Fibroblast of lung (primary cell): Measurements from ENCODE around the gene PCID2. TPM values are rescaled to one million over a fixed set of nuclear protein-coding genes. Genes with fewer than 3 reads are reported as not detected.
A peak's percentile ranks its signal among the peaks of the same experiment; 100 is the strongest.

Source experiments
- DNase-seq, 2 donors: peaks; one replicate each; pipeline versions ENCODE4 v3.0.0 to v3.0.0-alpha.2; 2010; ENCODE audit warnings: low read depth in 2 of 2
- H2AFZ ChIP-seq: 2 replicates; pipeline ENCODE4 v1.5.1; 2012; ENCODE audit warnings: low read length, control low read depth, inconsistent platforms
- H3K27ac ChIP-seq: 2 replicates; pipeline ENCODE4 v1.5.1; 2011; ENCODE audit warnings: low read length, control low read depth; ENCODE audit not compliant: insufficient read depth
- H3K27me3 ChIP-seq: 2 replicates; pipeline ENCODE4 v1.5.1; 2011; ENCODE audit warnings: mild to moderate bottlenecking, low read length; ENCODE audit not compliant: control insufficient read depth, insufficient read depth
- H3K36me3 ChIP-seq: 2 replicates; pipeline ENCODE4 v1.5.1; 2011; ENCODE audit warnings: low read length; ENCODE audit not compliant: control insufficient read depth, insufficient read depth
- H3K4me1 ChIP-seq: 2 replicates; pipeline ENCODE4 v1.5.1; 2011; ENCODE audit warnings: low read length; ENCODE audit not compliant: control insufficient read depth, insufficient read depth; ENCODE audit errors: extremely low read depth
- H3K4me2 ChIP-seq: 2 replicates; pipeline ENCODE4 v1.5.1; 2011; ENCODE audit warnings: low read length, control low read depth; ENCODE audit not compliant: insufficient read depth; ENCODE audit errors: extremely low read depth
- H3K4me3 ChIP-seq, 4 experiments: fragments of 200-600 bp in 1 of 4; sonication (generic) in 1 of 4; replicated peaks in 1 of 4; 2 replicates each; pipeline ENCODE4 v1.5.1; 2011 to 2016; ENCODE audit warnings: low read length in 4 of 4, low read depth in 3 of 4, mild to moderate bottlenecking in 3 of 4, control low read depth in 2 of 4, inconsistent platforms in 1 of 4, mixed read lengths in 1 of 4; ENCODE audit not compliant: insufficient read depth in 1 of 4; ENCODE audit errors: control extremely low read depth in 1 of 4
- H3K79me2 ChIP-seq: 2 replicates; pipeline ENCODE4 v1.5.1; 2012; ENCODE audit warnings: mild to moderate bottlenecking, low read length, inconsistent platforms; ENCODE audit not compliant: control insufficient read depth, insufficient read depth
- H3K9ac ChIP-seq: 2 replicates; pipeline ENCODE4 v1.5.1; 2011; ENCODE audit warnings: mild to moderate bottlenecking, low read length, control low read depth; ENCODE audit not compliant: insufficient read depth
- H3K9me3 ChIP-seq: 2 replicates; pipeline ENCODE4 v1.5.1; 2012; ENCODE audit warnings: low read depth, low read length; ENCODE audit not compliant: control insufficient read depth, insufficient read depth
- H4K20me1 ChIP-seq: 2 replicates; pipeline ENCODE4 v1.5.1; 2011; ENCODE audit warnings: low read length; ENCODE audit not compliant: control insufficient read depth, insufficient read depth; ENCODE audit errors: extremely low read depth
- EZH2 ChIP-seq: IDR thresholded peaks from 2 replicates; pipeline ENCODE4 v1.5.1; 2012; ENCODE audit warnings: low read length, control low read depth, mild to moderate bottlenecking; ENCODE audit errors: missing control alignments
- polyA plus RNA-seq, 2 donors: library from polyadenylated mRNA; depleted of rRNA in 1 of 2; stranded (reverse) in 1 of 2; unstranded in 1 of 2; fragments of >200 nt; gene quantifications; 2 replicates each; pipeline ENCODE4 v1.2.1, GENCODE V29; 2011 to 2012; ENCODE audit warnings: missing spikeins in 1 of 2
- total RNA-seq: library from RNA; depleted of rRNA; stranded (reverse); fragments of >200 nt; gene quantifications from 2 replicates; pipeline ENCODE4 v1.2.1, GENCODE V29; 2014
- TF ChIP-seq, protein P1 (sequence below), 2 donors: IDR thresholded peaks in 1 of 2; conservative IDR thresholded peaks in 1 of 2; 1 replicate in 1 of 2; 2 replicates in 1 of 2; pipeline ENCODE4 v1.5.1; 2011 to 2012; ENCODE audit warnings: low read length in 2 of 2, control low read depth in 1 of 2, inconsistent platforms in 1 of 2, low read depth in 1 of 2, mild to moderate bottlenecking in 1 of 2

Gene PCID2
- total and polyA plus RNA-seq, 2 donors (not counting 1 experiment from before 2014, with no cell fraction given) = 93.5 to 113 TPM

DNA sequence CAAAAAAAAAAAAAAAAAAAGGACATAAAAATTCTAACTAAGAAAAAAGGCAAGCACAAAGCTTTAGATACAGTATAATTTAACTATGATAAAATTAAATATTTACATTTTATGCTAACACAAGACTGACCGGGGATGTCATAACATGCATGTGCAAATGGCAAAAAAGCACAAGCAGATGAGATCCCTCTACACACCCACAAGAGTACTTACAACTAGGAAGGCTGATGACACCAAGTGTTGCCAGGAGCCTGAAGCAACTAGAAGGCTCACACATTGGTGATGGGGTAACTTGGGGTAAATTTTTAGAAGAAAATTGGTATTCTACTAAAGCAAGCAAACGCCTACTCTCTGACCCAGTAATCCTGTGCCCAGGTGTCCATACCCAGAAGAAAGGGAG is 6.7 kb downstream of the PCID2 start:
- no peak for DNase-seq

GRCh38 chr13:113196970-113197737 is 11.3 kb downstream of the PCID2 start:
- Histone ChIP-seq H4K20me1 (no peaks in the 10 kb centered on the region), H3K27ac (no peak overlapping the region), H3K9ac (no peak overlapping the region), H3K4me2 (no peak overlapping the region), H3K4me3 (no peak overlapping the region), H2AFZ (no peak overlapping the region), H3K9me3 (no peaks in the 10 kb centered on the region), H3K4me1 (peaks cover 10% of the 10 kb centered on the region), H3K79me2 (peaks cover 32% of the 10 kb centered on the region), H3K27me3 (no peaks in the 10 kb centered on the region), H3K36me3 (peaks cover 19% of the 10 kb centered on the region)
- TF ChIP-seq EZH2 = no peak
- TF ChIP-seq, protein P1, sequence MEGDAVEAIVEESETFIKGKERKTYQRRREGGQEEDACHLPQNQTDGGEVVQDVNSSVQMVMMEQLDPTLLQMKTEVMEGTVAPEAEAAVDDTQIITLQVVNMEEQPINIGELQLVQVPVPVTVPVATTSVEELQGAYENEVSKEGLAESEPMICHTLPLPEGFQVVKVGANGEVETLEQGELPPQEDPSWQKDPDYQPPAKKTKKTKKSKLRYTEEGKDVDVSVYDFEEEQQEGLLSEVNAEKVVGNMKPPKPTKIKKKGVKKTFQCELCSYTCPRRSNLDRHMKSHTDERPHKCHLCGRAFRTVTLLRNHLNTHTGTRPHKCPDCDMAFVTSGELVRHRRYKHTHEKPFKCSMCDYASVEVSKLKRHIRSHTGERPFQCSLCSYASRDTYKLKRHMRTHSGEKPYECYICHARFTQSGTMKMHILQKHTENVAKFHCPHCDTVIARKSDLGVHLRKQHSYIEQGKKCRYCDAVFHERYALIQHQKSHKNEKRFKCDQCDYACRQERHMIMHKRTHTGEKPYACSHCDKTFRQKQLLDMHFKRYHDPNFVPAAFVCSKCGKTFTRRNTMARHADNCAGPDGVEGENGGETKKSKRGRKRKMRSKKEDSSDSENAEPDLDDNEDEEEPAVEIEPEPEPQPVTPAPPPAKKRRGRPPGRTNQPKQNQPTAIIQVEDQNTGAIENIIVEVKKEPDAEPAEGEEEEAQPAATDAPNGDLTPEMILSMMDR (conservative IDR thresholded peaks at IDR 0.05 in 1 of 2, IDR thresholded peaks at IDR 0.05 in 1 of 2; ENCODE audit: low read depth in 1 of 2, low read length in 2 of 2) = no peak
- DNase-seq = no peak

More for the DNA sequence above, 6.7 kb downstream of the PCID2 start:
- H3K4me1 ChIP-seq = peaks cover 9% of the 10 kb centered on the region
- H3K27ac ChIP-seq = no peak overlapping the region
- TF ChIP-seq, protein P1 (conservative IDR thresholded peaks at IDR 0.05 in 1 of 2, IDR thresholded peaks at IDR 0.05 in 1 of 2; ENCODE audit: low read depth in 1 of 2, low read length in 2 of 2) = no peak
- TF ChIP-seq EZH2 = no peak
- no peak overlapping the region for H3K4me3 ChIP-seq
- H2AFZ ChIP-seq = no peak overlapping the region
- H3K9ac ChIP-seq = no peak overlapping the region
- H3K27me3 ChIP-seq = no peaks in the 10 kb centered on the region
- H3K36me3 ChIP-seq = peaks cover 11% of the 10 kb centered on the region
- peaks cover 79% of the 10 kb centered on the region for H3K79me2 ChIP-seq
- no peak overlapping the region for H3K4me2 ChIP-seq
- H4K20me1 ChIP-seq = no peaks in the 10 kb centered on the region
- H3K9me3 ChIP-seq = no peaks in the 10 kb centered on the region

DNA sequence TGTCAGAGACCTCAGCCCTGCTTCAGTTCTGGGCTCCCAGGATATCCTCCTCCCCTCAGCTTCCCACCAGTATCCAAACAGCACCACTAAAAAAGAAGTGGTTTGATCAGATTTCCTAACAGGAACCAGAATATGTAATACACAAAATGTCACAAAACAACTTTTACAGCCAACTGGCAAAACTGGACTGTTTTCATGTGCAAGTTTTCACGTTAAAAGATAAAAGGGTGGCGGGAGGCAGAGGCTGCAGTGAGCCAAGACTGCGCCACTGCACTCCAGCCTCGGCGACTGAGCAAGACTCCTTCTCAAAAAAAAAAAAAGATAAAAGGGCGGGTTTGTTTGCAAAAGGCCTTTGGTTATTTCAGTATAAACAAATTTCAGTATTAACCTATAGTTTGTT is 13.1 kb downstream of the PCID2 start:
- TF ChIP-seq, protein P1 (conservative IDR thresholded peaks at IDR 0.05 in 1 of 2, IDR thresholded peaks at IDR 0.05 in 1 of 2; ENCODE audit: low read depth in 1 of 2, low read length in 2 of 2) = no peak
- no peak for TF ChIP-seq EZH2
- H3K36me3 ChIP-seq = peaks cover 19% of the 10 kb centered on the region
- H3K9me3 ChIP-seq = no peaks in the 10 kb centered on the region
- H3K79me2 ChIP-seq = peaks cover 15% of the 10 kb centered on the region
- H4K20me1 ChIP-seq = no peaks in the 10 kb centered on the region
- no peak overlapping the region for H3K9ac ChIP-seq
- DNase-seq = no peak
- H3K4me2 ChIP-seq = no peak overlapping the region
- peak overlapping the region; percentile 26 for H3K27ac ChIP-seq
- no peak overlapping the region for H3K4me3 ChIP-seq
- H3K4me1 ChIP-seq = peaks cover 8% of the 10 kb centered on the region
- no peak overlapping the region for H2AFZ ChIP-seq
- no peaks in the 10 kb centered on the region for H3K27me3 ChIP-seq
